Transverse colon (tissue), 4 donors: Measurements from ENCODE around the gene GAS2. TPM values are rescaled to one million over a fixed set of nuclear protein-coding genes. Genes with fewer than 3 reads are reported as not detected.

Experiments
- DNase-seq: peaks from one replicate; pipeline ENCODE4 v3.0.0-alpha.2; 2019
- H3K27ac ChIP-seq, 4 donors: fragments of 200-600 bp; sonication (generic); 2 replicates each; pipeline ENCODE4 v1.5.1; 2016 to 2018; ENCODE audit warnings: inconsistent platforms in 4 of 4
- H3K27me3 ChIP-seq: fragments of 200-600 bp; sonication (generic); 2 replicates; pipeline ENCODE4 v1.5.1; 2017; ENCODE audit warnings: inconsistent platforms
- H3K36me3 ChIP-seq, 4 donors: fragments of 200-600 bp; sonication (generic); 2 replicates each; pipeline ENCODE4 v1.5.1; 2017 to 2019; ENCODE audit warnings: inconsistent platforms in 4 of 4
- H3K4me1 ChIP-seq, 4 donors: fragments of 200-600 bp; sonication (generic); 2 replicates each; pipeline ENCODE4 v1.5.1; 2017 to 2020; ENCODE audit warnings: inconsistent platforms in 4 of 4
- H3K4me3 ChIP-seq, 4 donors: fragments of 200-600 bp; sonication (generic); 1 replicate in 1 of 4; 2 replicates in 3 of 4; pipeline versions ENCODE4 v1.5.1 to v1.6.1; 2017 to 2019; ENCODE audit warnings: inconsistent platforms in 4 of 4
- H3K9me3 ChIP-seq, 2 donors: fragments of 200-600 bp; sonication (generic); 2 replicates each; pipeline ENCODE4 v1.5.1; 2017 to 2019; ENCODE audit warnings: inconsistent platforms in 2 of 2
- EP300 ChIP-seq: sonication (generic); formaldehyde crosslinking; IDR thresholded peaks from one replicate; pipeline ENCODE4 v1.6.1; 2017; ENCODE audit warnings: antibody characterized with exemption, low read depth
- POLR2A ChIP-seq: fragments of 450-650 bp; IDR thresholded peaks from one replicate; pipeline ENCODE4 v1.6.1; 2016; ENCODE audit warnings: antibody characterized with exemption, mild to moderate bottlenecking, moderate library complexity
- POLR2AphosphoS5 ChIP-seq, 3 donors: sonication (generic); formaldehyde crosslinking; IDR thresholded peaks; one replicate each; pipeline ENCODE4 v1.6.1; 2016; ENCODE audit warnings: antibody characterized with exemption in 3 of 3
- WGBS, 2 donors: methylation state at CpG; one replicate each; pipeline ENCODE4 v1.1.5; 2018; ENCODE audit warnings: low coverage in 1 of 2; 5-methylcytosine and 5-hydroxymethylcytosine counted together
- in situ Hi-C, 4 donors: fragments of 200-750 bp; cut with MboI; loops; one replicate each; pipeline versions ENCODE4 v1.15.0 to v1.15.1; 2017; ENCODE audit warnings: low sequenced_read_pairs in 3 of 4, low pct_ligation_motif_present in 1 of 4, low pct_unique_long_range_greater_than_20kb in 1 of 4
- intact Hi-C: fragments of 100-400 bp; cut with DNase I; formaldehyde crosslinking; loops from one replicate; pipeline ENCODE4 v1.15.1; 2023; ENCODE audit warnings: low total_unique reads
- total RNA-seq, 4 donors: library from RNA; depleted of rRNA; stranded (reverse); fragments of >200 nt; gene quantifications; one replicate each; pipeline ENCODE4 v1.1.0, GENCODE V29; 2016
- TF ChIP-seq, protein P1 (sequence below), 5 experiments: fragments of 200-600 bp in 3 of 5; fragments of 450-650 bp in 2 of 5; sonication (generic) in 3 of 5; IDR thresholded peaks; 1 replicate in 2 of 5; 2 replicates in 3 of 5; pipeline ENCODE4 v1.5.1; 2016 to 2017; ENCODE audit warnings: antibody characterized with exemption in 5 of 5, inconsistent platforms in 3 of 5, mild to moderate bottlenecking in 2 of 5, moderate library complexity in 1 of 5

Gene GAS2
- total RNA-seq, 4 donors from 2014 or later = 2.2 to 8.3 (median 4.2) TPM; not detected in 1

DNA sequence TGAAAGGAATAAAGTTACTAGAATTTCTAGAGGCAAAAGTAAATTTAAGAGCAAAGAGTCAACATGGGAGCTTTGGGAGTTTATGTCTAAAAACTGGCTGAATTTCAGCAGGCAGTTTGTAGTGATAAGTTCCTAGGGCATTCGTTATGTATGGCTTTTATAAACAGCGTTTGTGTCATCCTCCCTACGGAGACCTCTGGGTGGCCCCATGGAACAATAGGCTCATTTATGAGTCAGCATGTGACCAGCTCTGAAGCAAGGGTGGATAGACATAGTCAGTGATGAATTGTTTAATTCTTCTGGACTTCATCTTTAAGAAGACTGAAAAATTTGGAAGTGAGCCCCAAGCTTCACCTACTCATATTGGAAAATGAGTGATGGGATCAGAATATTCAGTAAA is 126.1 kb downstream of the GAS2 start:
- no peak for DNase-seq
- no peaks in the 10 kb centered on the region for H3K27me3 ChIP-seq
- TF ChIP-seq, protein P1, sequence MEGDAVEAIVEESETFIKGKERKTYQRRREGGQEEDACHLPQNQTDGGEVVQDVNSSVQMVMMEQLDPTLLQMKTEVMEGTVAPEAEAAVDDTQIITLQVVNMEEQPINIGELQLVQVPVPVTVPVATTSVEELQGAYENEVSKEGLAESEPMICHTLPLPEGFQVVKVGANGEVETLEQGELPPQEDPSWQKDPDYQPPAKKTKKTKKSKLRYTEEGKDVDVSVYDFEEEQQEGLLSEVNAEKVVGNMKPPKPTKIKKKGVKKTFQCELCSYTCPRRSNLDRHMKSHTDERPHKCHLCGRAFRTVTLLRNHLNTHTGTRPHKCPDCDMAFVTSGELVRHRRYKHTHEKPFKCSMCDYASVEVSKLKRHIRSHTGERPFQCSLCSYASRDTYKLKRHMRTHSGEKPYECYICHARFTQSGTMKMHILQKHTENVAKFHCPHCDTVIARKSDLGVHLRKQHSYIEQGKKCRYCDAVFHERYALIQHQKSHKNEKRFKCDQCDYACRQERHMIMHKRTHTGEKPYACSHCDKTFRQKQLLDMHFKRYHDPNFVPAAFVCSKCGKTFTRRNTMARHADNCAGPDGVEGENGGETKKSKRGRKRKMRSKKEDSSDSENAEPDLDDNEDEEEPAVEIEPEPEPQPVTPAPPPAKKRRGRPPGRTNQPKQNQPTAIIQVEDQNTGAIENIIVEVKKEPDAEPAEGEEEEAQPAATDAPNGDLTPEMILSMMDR (IDR thresholded peaks at IDR 0.05) = no peak
- TF ChIP-seq POLR2AphosphoS5 (IDR thresholded peaks at IDR 0.05) (no peak), POLR2A (no peak), EP300 (no peak)

DNA sequence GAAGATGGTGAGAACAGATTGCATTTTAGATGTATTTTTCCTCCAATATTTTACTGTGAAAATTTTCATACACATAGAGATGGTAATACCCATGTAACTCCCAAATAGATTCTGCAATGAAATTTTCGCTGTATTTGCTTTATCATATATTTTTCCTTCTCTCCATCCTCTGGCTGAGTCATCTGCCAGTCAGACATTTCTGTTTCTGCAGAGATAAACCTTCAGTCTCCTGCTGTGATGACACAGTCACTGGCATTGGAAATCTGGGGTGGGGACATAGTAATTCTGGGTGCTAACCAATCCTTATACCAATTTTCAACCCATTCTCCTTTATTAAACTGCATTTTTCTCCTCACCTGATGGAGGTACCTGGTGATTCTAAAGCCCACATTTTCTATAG is 129.5 kb downstream of the GAS2 start:
- H3K4me3 ChIP-seq = no peak overlapping the region
- in situ Hi-C loops (loop anchor here in 3 of 4 donors (10.0 to 25.0 kb wide), 3 partner anchors 459 to 559 kb away; partner anchors contain the start of gene SLC17A6 (in 3 of the 3)), intact Hi-C loops (no loop called here)
- H3K36me3 ChIP-seq = no peaks in the 10 kb centered on the region
- TF ChIP-seq POLR2AphosphoS5 (IDR thresholded peaks at IDR 0.05) (no peak), EP300 (no peak), POLR2A (no peak)
- TF ChIP-seq, protein P1 (IDR thresholded peaks at IDR 0.05) = no peak
- H3K4me1 ChIP-seq = no peaks in the 10 kb centered on the region
- H3K9me3 ChIP-seq = no peaks in the 10 kb centered on the region
- DNase-seq = no peak
- H3K27ac ChIP-seq = no peak overlapping the region
- no peaks in the 10 kb centered on the region for H3K27me3 ChIP-seq
- 76 to 86% methylated on average over 1 of the region's 1 CpG for WGBS, 2 donors

More for the DNA sequence above, 126.1 kb downstream of the GAS2 start:
- Histone ChIP-seq H3K36me3 (no peaks in the 10 kb centered on the region), H3K9me3 (no peaks in the 10 kb centered on the region), H3K4me3 (no peak overlapping the region), H3K4me1 (no peaks in the 10 kb centered on the region), H3K27ac (no peak overlapping the region)
- intact Hi-C loops (no loop called here), in situ Hi-C loops (loop anchor here in 3 of 4 donors (10.0 to 25.0 kb wide), 3 partner anchors 455 to 555 kb away; partner anchors contain the start of gene SLC17A6 (in 3 of the 3))
- 19 to 29% methylated on average over 2 to 3 of the region's 3 CpGs for WGBS, 2 donors

DNA sequence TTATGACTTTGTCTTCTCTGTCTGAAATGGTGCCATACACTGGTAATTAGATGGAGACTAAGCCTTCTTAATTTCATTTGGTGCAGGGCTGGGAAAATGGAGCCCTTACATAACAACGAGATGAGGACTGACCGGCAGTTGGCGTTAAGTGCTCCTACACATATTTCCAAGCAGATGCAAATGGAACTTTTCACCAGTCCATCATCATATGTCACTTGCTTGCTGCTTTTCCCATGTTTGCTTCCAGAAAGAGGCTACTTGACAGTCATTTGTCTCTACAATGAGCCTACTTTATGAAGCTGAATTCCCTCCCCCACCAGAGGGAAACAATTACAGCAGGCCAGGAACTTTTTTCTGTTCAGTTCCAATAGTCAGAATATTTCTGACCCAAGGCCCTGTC is 130.6 kb downstream of the GAS2 start:
- H3K9me3 ChIP-seq = no peaks in the 10 kb centered on the region
- in situ Hi-C loops = loop anchor here in 3 of 4 donors (10.0 to 25.0 kb wide), 3 partner anchors 460 to 560 kb away; partner anchors contain the start of gene SLC17A6 (in 3 of the 3)
- H3K4me1 ChIP-seq = no peaks in the 10 kb centered on the region
- no peaks in the 10 kb centered on the region for H3K27me3 ChIP-seq
- H3K4me3 ChIP-seq = no peak overlapping the region
- intact Hi-C loops = no loop called here
- no peak overlapping the region for H3K27ac ChIP-seq
- DNase-seq = no peak
- H3K36me3 ChIP-seq = no peaks in the 10 kb centered on the region
- TF ChIP-seq, protein P1 (IDR thresholded peaks at IDR 0.05) = no peak
- TF ChIP-seq POLR2AphosphoS5 (IDR thresholded peaks at IDR 0.05) (no peak), EP300 (no peak), POLR2A (no peak)
- 89 to 90% methylated on average over 3 of the region's 3 CpGs for WGBS, 2 donors

DNA sequence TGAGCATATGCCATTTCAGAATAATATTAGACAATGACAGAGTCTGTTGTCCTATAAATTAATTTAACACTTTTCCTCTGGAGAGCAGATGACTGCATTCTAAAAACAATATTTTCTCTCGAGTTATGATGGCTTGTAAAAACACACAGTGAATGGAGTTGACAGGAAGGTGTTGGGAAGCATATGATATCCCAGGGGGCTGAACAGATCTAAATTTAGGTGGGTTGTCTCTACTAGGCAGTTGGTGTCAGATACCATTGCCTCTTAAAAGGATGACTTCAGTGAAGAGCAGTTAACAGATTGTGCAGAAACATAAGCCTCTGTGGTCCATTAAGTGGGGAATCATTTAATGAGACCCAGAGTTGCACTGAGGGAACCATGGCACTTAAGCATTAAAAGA is 132.5 kb downstream of the GAS2 start:
- no peak for DNase-seq
- TF ChIP-seq, protein P1 (IDR thresholded peaks at IDR 0.05) = no peak
- no peak for TF ChIP-seq EP300
- TF ChIP-seq POLR2A = no peak
- no peak for TF ChIP-seq POLR2AphosphoS5 (IDR thresholded peaks at IDR 0.05)
- Histone ChIP-seq H3K4me3 (no peak overlapping the region), H3K36me3 (no peaks in the 10 kb centered on the region), H3K4me1 (no peaks in the 10 kb centered on the region), H3K27ac (no peak overlapping the region), H3K27me3 (no peaks in the 10 kb centered on the region), H3K9me3 (no peaks in the 10 kb centered on the region)
- in situ Hi-C loops = loop anchor here in 3 of 4 donors (10.0 to 25.0 kb wide), 3 partner anchors 462 to 562 kb away; partner anchors contain the start of gene SLC17A6 (in 3 of the 3)
- WGBS, 2 donors = 60 to 78% methylated on average over 1 of the region's 1 CpG
- intact Hi-C loops = no loop called here
